GM12801 (cell line): ENCODE results near the gene KIF13A.

ENCODE experiments used
- CTCF ChIP-seq: IDR thresholded peaks from one replicate; pipeline ENCODE4 v1.5.1; 2011; ENCODE audit warnings: control low read depth; ENCODE audit not compliant: insufficient read length; ENCODE audit errors: extremely low read depth

KIF13A gene

GRCh38 chr6:17856306-17856705, 131.1 kb downstream of the KIF13A start:
- TF ChIP-seq CTCF = no peak

GRCh38 chr6:17855381-17855780, 132.1 kb downstream of the KIF13A start:
- no peak for TF ChIP-seq CTCF

- no peak for TF ChIP-seq CTCF
Observed at GRCh38 chr6:17853533-17853932, 133.9 kb downstream of the KIF13A start.

- no peak for TF ChIP-seq CTCF
Observed at GRCh38 chr6:17851720-17852161, 135.7 kb downstream of the KIF13A start.

- TF ChIP-seq CTCF = no peak
Observed at GRCh38 chr6:17851001-17851719, 136.3 kb downstream of the KIF13A start.

GRCh38 chr6:17850281-17850680, 137.2 kb downstream of the KIF13A start:
- no peak for TF ChIP-seq CTCF

- no peak for TF ChIP-seq CTCF
Observed at GRCh38 chr6:17847203-17847760, 140.2 kb downstream of the KIF13A start.
